ENCODE data around the gene KLRG1.

Gene KLRG1

GRCh38 chr12:8949342-8950220 lies 39.8 kb upstream of the KLRG1 start, which contains the start of gene M6PR:
M6PR (minus strand) TSS chr12:8949645; CDS start chr12:8946404, 3,241 bp downstream.
- ChIA-PET POLR2A (ENCODE audit: low non-redundant PET) (interaction anchor here (0.6 to 1.0 kb wide), 2 partner anchors 11 to 219 kb away, joined by 3 read pairs; no protein-coding TSS in a partner anchor), CTCF (interaction anchor here (0.5 to 1.8 kb wide), 5 partner anchors 13 to 422 kb away, joined by 3 to 7 read pairs (median 6); no protein-coding TSS in a partner anchor)
- DNase-seq (ENCODE audit: low spot score): peak; percentile 99
- TF ChIP-seq CTCF (conservative IDR thresholded peaks at IDR 0.05; ENCODE audit: low read depth): peak; percentile 46
- H3K27ac ChIP-seq: peak within 1 kb of the TSS; percentile 90

GRCh38 chr12:8950221-8950527 lies 39.2 kb upstream of the KLRG1 start:
- CTCF ChIA-PET: interaction anchor here (0.5 to 1.8 kb wide), 4 partner anchors 12 to 148 kb away, joined by 3 to 7 read pairs (median 6); no protein-coding TSS in a partner anchor
- TF ChIP-seq CTCF (conservative IDR thresholded peaks at IDR 0.05; ENCODE audit: low read depth): no peak
- no peak for DNase-seq (ENCODE audit: low spot score)
- POLR2A ChIA-PET (ENCODE audit: low non-redundant PET): interaction anchor here (1.0 kb wide), 1 partner anchor 11 kb away, joined by 3 read pairs; no protein-coding TSS in a partner anchor
- peak overlapping the region; percentile 90 for H3K27ac ChIP-seq

GRCh38 chr12:8950702-8951478 lies 38.5 kb upstream of the KLRG1 start:
- no peak for TF ChIP-seq CTCF (conservative IDR thresholded peaks at IDR 0.05; ENCODE audit: low read depth)
- POLR2A ChIA-PET (ENCODE audit: low non-redundant PET): interaction anchor here (0.6 kb wide), 1 partner anchor 83 kb away, joined by 3 read pairs; no protein-coding TSS in a partner anchor
- CTCF ChIA-PET: interaction anchor here (0.9 to 1.8 kb wide), 3 partner anchors 11 to 88 kb away, joined by 5 to 7 read pairs (median 5); no protein-coding TSS in a partner anchor
- DNase-seq (ENCODE audit: low spot score): no peak
- no peak overlapping the region for H3K27ac ChIP-seq

GRCh38 chr12:8951744-8952143 lies 37.6 kb upstream of the KLRG1 start:
- DNase-seq (ENCODE audit: low spot score): no peak
- ChIA-PET CTCF (interaction anchor here (0.9 kb wide), 1 partner anchor 87 kb away, joined by 5 read pairs; no protein-coding TSS in a partner anchor), POLR2A (ENCODE audit: low non-redundant PET) (interaction anchor here (0.6 kb wide), 1 partner anchor 82 kb away, joined by 3 read pairs; no protein-coding TSS in a partner anchor)
- TF ChIP-seq CTCF (conservative IDR thresholded peaks at IDR 0.05; ENCODE audit: low read depth): no peak
- H3K27ac ChIP-seq: no peak overlapping the region

- ChIA-PET CTCF (interaction anchor here (0.6 kb wide), 1 partner anchor 187 kb away, joined by 3 read pairs; no protein-coding TSS in a partner anchor), POLR2A (ENCODE audit: low non-redundant PET) (no interaction called here)
- DNase-seq (ENCODE audit: low spot score): no peak
- H3K27ac ChIP-seq: no peak overlapping the region
- TF ChIP-seq CTCF (conservative IDR thresholded peaks at IDR 0.05; ENCODE audit: low read depth): no peak
These were observed 35.5 kb upstream of the KLRG1 start for GRCh38 chr12:8953773-8954402.

Measured in RWPE1 (cell line).